CD14-positive monocyte (primary cell): Measurements from ENCODE around the gene TXNDC17. TPM values are rescaled to one million over a fixed set of nuclear protein-coding genes. Genes with fewer than 3 reads are reported as not detected.
A peak's percentile ranks its signal among the peaks of the same experiment; 100 is the strongest.

Source experiments
- DNase-seq, 3 donors: peaks; one replicate each; pipeline ENCODE4 v3.0.0-alpha.2; 2011 to 2022
- H2AFZ ChIP-seq: 2 replicates; pipeline ENCODE4 v1.6.0; 2012; ENCODE audit warnings: mild to moderate bottlenecking, low read depth, low read length, inconsistent platforms; ENCODE audit not compliant: insufficient read depth, poor library complexity, severe bottlenecking
- H3K27ac ChIP-seq, 2 donors: 1 replicate in 1 of 2; 2 replicates in 1 of 2; pipeline ENCODE4 v1.5.1; 2012 to 2013; ENCODE audit warnings: low read length in 2 of 2, control low read depth in 1 of 2, inconsistent platforms in 1 of 2, low read depth in 1 of 2, mild to moderate bottlenecking in 1 of 2
- H3K27me3 ChIP-seq, 2 donors: one replicate each; pipeline versions ENCODE4 v1.6.0 to v1.6.1; 2011 to 2013; ENCODE audit warnings: low read length in 2 of 2; ENCODE audit not compliant: control insufficient read depth in 2 of 2, insufficient read depth in 2 of 2
- H3K36me3 ChIP-seq, 2 donors: replicated peaks in 1 of 2; 1 replicate in 1 of 2; 2 replicates in 1 of 2; pipeline versions ENCODE4 v1.5.1 to v1.6.1; 2012 to 2013; ENCODE audit warnings: low read length in 2 of 2, control low read depth in 1 of 2, inconsistent platforms in 1 of 2, mild to moderate bottlenecking in 1 of 2; ENCODE audit not compliant: insufficient read depth in 2 of 2, control insufficient read depth in 1 of 2
- H3K4me1 ChIP-seq, 2 donors: 1 replicate in 1 of 2; 2 replicates in 1 of 2; pipeline versions ENCODE4 v1.5.1 to v1.6.1; 2012 to 2013; ENCODE audit warnings: low read length in 2 of 2, control low read depth in 1 of 2, inconsistent platforms in 1 of 2, mild to moderate bottlenecking in 1 of 2, moderate library complexity in 1 of 2; ENCODE audit not compliant: insufficient read depth in 2 of 2, control insufficient read depth in 1 of 2
- H3K4me2 ChIP-seq: replicated peaks from 2 replicates; pipeline ENCODE3; 2012; ENCODE audit warnings: low read length, moderate library complexity, mild to moderate bottlenecking; ENCODE audit not compliant: poor library complexity, severe bottlenecking; ENCODE audit errors: extremely low read depth
- H3K4me3 ChIP-seq, 3 experiments: fragments of 200-600 bp in 1 of 3; sonication (generic) in 1 of 3; replicated peaks in 1 of 3; 1 replicate in 2 of 3; 2 replicates in 1 of 3; pipeline ENCODE4 v1.5.1; 2011 to 2013; ENCODE audit warnings: low read length in 3 of 3, mild to moderate bottlenecking in 3 of 3, control low read depth in 2 of 3, low read depth in 2 of 3, inconsistent platforms in 1 of 3, moderate library complexity in 1 of 3
- H3K79me2 ChIP-seq: 2 replicates; pipeline ENCODE4 v1.6.0; 2012; ENCODE audit warnings: mild to moderate bottlenecking, control low read depth, inconsistent platforms, low read length, moderate library complexity; ENCODE audit not compliant: insufficient read depth
- H3K9ac ChIP-seq: 2 replicates; pipeline ENCODE4 v1.6.0; 2017; ENCODE audit warnings: low read length, mild to moderate bottlenecking; ENCODE audit not compliant: insufficient read depth, poor library complexity, severe bottlenecking
- H3K9me3 ChIP-seq, 2 donors: replicated peaks in 1 of 2; 1 replicate in 1 of 2; 2 replicates in 1 of 2; pipeline versions ENCODE4 v1.5.1 to v1.6.1; 2012 to 2013; ENCODE audit warnings: low read length in 2 of 2, control low read depth in 1 of 2; ENCODE audit not compliant: control insufficient read depth in 1 of 2, insufficient read depth in 1 of 2
- H4K20me1 ChIP-seq: 2 replicates; pipeline ENCODE4 v1.6.0; 2012; ENCODE audit warnings: mild to moderate bottlenecking, low read length, control low read depth, moderate library complexity; ENCODE audit not compliant: insufficient read depth
- H3K27ac Mint-ChIP-seq, 7 donors: one replicate each; pipeline ENCODE4 v1.8.0; 2020; ENCODE audit warnings: mild to moderate bottlenecking in 7 of 7, mixed read lengths in 7 of 7, moderate library complexity in 6 of 7, inconsistent platforms in 2 of 7
- H3K27me3 Mint-ChIP-seq, 3 donors: one replicate each; pipeline ENCODE4 v1.8.0; 2021 to 2022; ENCODE audit warnings: low read depth in 3 of 3, mild to moderate bottlenecking in 3 of 3, mixed read lengths in 3 of 3, moderate library complexity in 3 of 3, inconsistent platforms in 1 of 3
- H3K36me3 Mint-ChIP-seq, 2 donors: one replicate each; pipeline ENCODE4 v1.8.0; 2020; ENCODE audit warnings: mixed read lengths in 2 of 2, inconsistent platforms in 1 of 2, mild to moderate bottlenecking in 1 of 2
- H3K4me1 Mint-ChIP-seq: one replicate; pipeline ENCODE4 v1.8.0; 2020; ENCODE audit warnings: mild to moderate bottlenecking, mixed read lengths
- H3K4me3 Mint-ChIP-seq, 2 donors: one replicate each; pipeline ENCODE4 v1.8.0; 2020; ENCODE audit warnings: mild to moderate bottlenecking in 2 of 2, mixed read lengths in 2 of 2, moderate library complexity in 1 of 2
- H3K9me3 Mint-ChIP-seq, 7 donors: one replicate each; pipeline ENCODE4 v1.8.0; 2020 to 2022; ENCODE audit warnings: mixed read lengths in 7 of 7, mild to moderate bottlenecking in 6 of 7, moderate library complexity in 6 of 7, inconsistent platforms in 2 of 7
- WGBS: methylation state at CpG from one replicate; pipeline ENCODE4 v1.1.5; 2013; ENCODE audit warnings: missing lambda C conversion rate; ENCODE audit not compliant: insufficient coverage; 5-methylcytosine and 5-hydroxymethylcytosine counted together
- intact Hi-C, 2 donors: fragments of 100-400 bp; cut with micrococcal nuclease; formaldehyde crosslinking; loops; one replicate each; pipeline versions ENCODE4 v1.15.0 to v1.15.1; 2023
- polyA plus RNA-seq, 3 donors: library from polyadenylated mRNA; depleted of rRNA in 1 of 3; unstranded in 2 of 3; stranded (reverse) in 1 of 3; fragments of 300-500 nt in 2 of 3; fragments of >200 nt in 1 of 3; fragmentation: Illumina TruSeq in 2 of 3; gene quantifications; 1 replicate in 2 of 3; 2 replicates in 1 of 3; pipeline ENCODE4 v1.2.3, GENCODE V29; 2012 to 2021
- TF ChIP-seq, protein P1 (sequence below): fragments of 200-600 bp; IDR thresholded peaks from one replicate; pipeline ENCODE4 v1.8.0; 2022; ENCODE audit warnings: antibody characterized with exemption, mild to moderate bottlenecking

Gene TXNDC17
- polyA plus RNA-seq, 3 donors, result 88.8 to 357 (median 319) TPM

- WGBS, result 40% methylated on average over 3 of the region's 6 CpGs
Observed at GRCh38 chr17:6667516-6667915, 26.7 kb downstream of the TXNDC17 start.

DNA sequence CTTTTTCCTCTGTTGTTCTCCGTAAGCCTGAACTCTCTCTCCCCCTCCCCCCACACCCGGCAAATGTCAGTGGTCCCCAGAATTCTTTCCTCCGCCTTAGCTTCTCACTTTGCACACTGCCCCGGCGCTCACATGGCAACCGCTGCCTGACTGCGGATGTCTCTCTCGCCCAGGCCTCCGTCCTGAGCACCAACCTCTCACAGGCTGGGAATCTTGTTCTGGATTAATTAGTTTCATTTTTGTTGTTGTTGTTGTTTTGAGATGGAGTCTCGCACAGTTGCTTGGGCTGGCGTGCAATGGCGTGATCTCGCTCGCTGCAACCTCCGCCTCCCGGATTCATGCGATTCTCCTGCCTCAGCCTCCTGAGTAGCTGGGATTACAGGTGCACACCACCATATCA, 27.4 kb downstream of the TXNDC17 start:
- no peaks in the 10 kb centered on the region for H3K4me1 ChIP-seq
- intact Hi-C loops, result loop anchor here in 1 of 2 donors (10.0 kb wide), 1 partner anchor 327 kb away; the partner anchor contains the start of gene ALOX12
- H3K79me2 ChIP-seq, result no peaks in the 10 kb centered on the region
- no peak overlapping the region for H3K27ac Mint-ChIP-seq
- 98% methylated on average over 9 of the region's 17 CpGs for WGBS
- H4K20me1 ChIP-seq, result no peaks in the 10 kb centered on the region
- peaks cover 0 to 18% of the 10 kb centered on the region in 2 donors for H3K27me3 ChIP-seq
- H3K9me3 ChIP-seq, result no peaks in the 10 kb centered on the region
- H3K4me2 ChIP-seq, result no peak overlapping the region
- H3K27ac ChIP-seq, result no peak overlapping the region
- TF ChIP-seq, protein P1, sequence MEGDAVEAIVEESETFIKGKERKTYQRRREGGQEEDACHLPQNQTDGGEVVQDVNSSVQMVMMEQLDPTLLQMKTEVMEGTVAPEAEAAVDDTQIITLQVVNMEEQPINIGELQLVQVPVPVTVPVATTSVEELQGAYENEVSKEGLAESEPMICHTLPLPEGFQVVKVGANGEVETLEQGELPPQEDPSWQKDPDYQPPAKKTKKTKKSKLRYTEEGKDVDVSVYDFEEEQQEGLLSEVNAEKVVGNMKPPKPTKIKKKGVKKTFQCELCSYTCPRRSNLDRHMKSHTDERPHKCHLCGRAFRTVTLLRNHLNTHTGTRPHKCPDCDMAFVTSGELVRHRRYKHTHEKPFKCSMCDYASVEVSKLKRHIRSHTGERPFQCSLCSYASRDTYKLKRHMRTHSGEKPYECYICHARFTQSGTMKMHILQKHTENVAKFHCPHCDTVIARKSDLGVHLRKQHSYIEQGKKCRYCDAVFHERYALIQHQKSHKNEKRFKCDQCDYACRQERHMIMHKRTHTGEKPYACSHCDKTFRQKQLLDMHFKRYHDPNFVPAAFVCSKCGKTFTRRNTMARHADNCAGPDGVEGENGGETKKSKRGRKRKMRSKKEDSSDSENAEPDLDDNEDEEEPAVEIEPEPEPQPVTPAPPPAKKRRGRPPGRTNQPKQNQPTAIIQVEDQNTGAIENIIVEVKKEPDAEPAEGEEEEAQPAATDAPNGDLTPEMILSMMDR, result no peak
- peaks cover 21 to 49% (median 45%) of the 10 kb centered on the region in 3 donors for H3K27me3 Mint-ChIP-seq
- peaks cover 2% of the 10 kb centered on the region for H3K4me1 Mint-ChIP-seq
- H3K4me3 ChIP-seq, result no peak overlapping the region
- no peaks in the 10 kb centered on the region for H3K9me3 Mint-ChIP-seq
- no peaks in the 10 kb centered on the region for H3K36me3 ChIP-seq
- H3K9ac ChIP-seq, result no peak overlapping the region
- no peaks in the 10 kb centered on the region for H3K36me3 Mint-ChIP-seq
- H2AFZ ChIP-seq, result no peak overlapping the region
- H3K4me3 Mint-ChIP-seq, result peak overlapping the region in 1 of 2 donors; percentile 81
- DNase-seq, result no peak

More at GRCh38 chr17:6667516-6667915, 26.7 kb downstream of the TXNDC17 start:
- H3K36me3 Mint-ChIP-seq, result no peaks in the 10 kb centered on the region
- Histone ChIP-seq H4K20me1 (no peaks in the 10 kb centered on the region), H3K36me3 (no peaks in the 10 kb centered on the region), H3K27me3 (peaks cover 0 to 18% of the 10 kb centered on the region in 2 donors), H3K9me3 (no peaks in the 10 kb centered on the region), H3K27ac (no peak overlapping the region), H3K79me2 (no peaks in the 10 kb centered on the region), H3K4me1 (no peaks in the 10 kb centered on the region), H3K9ac (no peak overlapping the region), H3K4me3 (no peak overlapping the region), H3K4me2 (no peak overlapping the region), H2AFZ (no peak overlapping the region)
- H3K4me1 Mint-ChIP-seq, result peaks cover 4% of the 10 kb centered on the region
- intact Hi-C loops, result loop anchor here in 1 of 2 donors (10.0 kb wide), 1 partner anchor 327 kb away; the partner anchor contains the start of gene ALOX12
- peak overlapping the region in 1 of 2 donors; percentile 81 for H3K4me3 Mint-ChIP-seq
- no peaks in the 10 kb centered on the region for H3K9me3 Mint-ChIP-seq
- H3K27me3 Mint-ChIP-seq, result peaks cover 25 to 50% (median 43%) of the 10 kb centered on the region in 3 donors
- TF ChIP-seq, protein P1, result no peak
- H3K27ac Mint-ChIP-seq, result no peak overlapping the region
- no peak for DNase-seq
